ENCODE measurements around the gene RPL10. TPM values are rescaled to one million over a fixed set of nuclear protein-coding genes. Genes with fewer than 3 reads are reported as not detected.

RPL10 gene
- total RNA-seq, 1 experiment from 2014 or later, result 2,110 TPM

DNA sequence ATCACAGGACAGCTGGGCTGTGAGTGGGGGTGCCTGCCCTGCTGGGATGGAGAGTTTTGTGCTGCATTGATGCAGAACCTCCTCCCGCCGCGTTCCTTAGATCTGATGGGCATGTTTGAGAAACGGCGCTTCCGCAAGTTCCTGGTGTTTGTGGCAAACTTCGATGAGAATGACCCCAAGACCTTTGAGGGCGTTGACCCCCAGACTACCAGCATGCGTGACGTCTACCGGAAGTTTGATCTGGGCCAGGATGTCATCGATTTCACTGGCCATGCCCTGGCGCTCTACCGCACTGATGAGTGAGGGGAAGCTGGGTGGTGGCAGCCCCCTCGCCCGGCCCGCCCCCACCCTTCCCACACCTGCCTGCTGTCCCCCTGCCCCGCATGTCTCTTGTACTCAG, 41.7 kb downstream of the RPL10 start:
- WGBS (ENCODE audit: extremely low coverage, insufficient read length, low lambda C conversion rate), result no CpG with 5 or more reads among the region's 18 CpGs
- Histone ChIP-seq H2AK5ac (ENCODE audit: insufficient read length, low read length) (no peak overlapping the region), H3K23me2 (ENCODE audit: insufficient read length, low read depth, low read length, poor library complexity, severe bottlenecking) (peaks cover 10% of the 10 kb centered on the region)

More for the DNA sequence above, 41.7 kb downstream of the RPL10 start:
- Histone ChIP-seq H3K79me2 (ENCODE audit: insufficient read depth, low read length) (peaks cover 2% of the 10 kb centered on the region; the same call in 1 of the 2 replicates), H2AFZ (ENCODE audit: low read length) (no peak overlapping the region), H3K27ac (ENCODE audit: insufficient read length, low read depth, low read length) (no peak overlapping the region), H3K14ac (ENCODE audit: insufficient read depth, low read length) (no peak overlapping the region), H3K4ac (ENCODE audit: low read depth, low read length) (no peak overlapping the region), H2BK5ac (ENCODE audit: insufficient read length, low read length) (no peak overlapping the region), H3K18ac (ENCODE audit: insufficient read length, low read depth, low read length) (no peak overlapping the region), H4K8ac (replicated peaks; ENCODE audit: insufficient read length, low read depth, low read length) (no peak overlapping the region), H2BK120ac (ENCODE audit: low read depth, low read length, poor library complexity, severe bottlenecking) (no peak overlapping the region), H2BK15ac (ENCODE audit: low read depth, low read length) (no peak overlapping the region), H4K5ac (ENCODE audit: insufficient read length, low read depth, low read length) (no peak overlapping the region), H3K9ac (ENCODE audit: extremely low read depth, insufficient read length, low read length) (no peak overlapping the region), H3K4me2 (ENCODE audit: insufficient read depth, insufficient read length, low read length) (no peak overlapping the region), H2BK20ac (ENCODE audit: low read depth, low read length, poor library complexity, severe bottlenecking) (no peak overlapping the region), H3K23ac (ENCODE audit: insufficient read length, low read depth, low read length) (no peak overlapping the region), H3K4me1 (ENCODE audit: insufficient read depth, low read length) (no peaks in the 10 kb centered on the region), H3K79me1 (ENCODE audit: insufficient read depth, low read depth, low read length, poor library complexity, severe bottlenecking) (no peaks in the 10 kb centered on the region), H4K91ac (ENCODE audit: insufficient read length, low read depth, low read length) (no peak overlapping the region), H3K27me3 (ENCODE audit: insufficient read depth, low read length) (no peaks in the 10 kb centered on the region), H3T11ph (ENCODE audit: low read length) (no peak overlapping the region), H4K20me1 (ENCODE audit: control insufficient read depth, insufficient read depth, insufficient read length) (no peaks in the 10 kb centered on the region), H3K9me3 (ENCODE audit: control insufficient read depth, low read depth, low read length) (peaks cover 28% of the 10 kb centered on the region), H3K56ac (ENCODE audit: insufficient read length, low read depth, low read length) (no peak overlapping the region), H2BK12ac (ENCODE audit: insufficient read length, low read depth, low read length) (no peak overlapping the region)
- DNase-seq, result no peak
- Mint-ChIP-seq H3K27me3 (ENCODE audit: low read depth) (no peaks in the 10 kb centered on the region), H3K4me3 (peak overlapping the region in 1 of 2 experiments; percentile 17; a peak in 1 of 5 replicates), H3K9me3 (peaks cover 62 to 80% of the 10 kb centered on the region in 2 experiments), H3K27ac (no peak overlapping the region), H3K4me1 (peaks cover 11 to 15% of the 10 kb centered on the region in 2 experiments), H3K36me3 (ENCODE audit: insufficient read depth in 1 of 3, low read depth in 3 of 3) (peaks cover 23 to 64% (median 58%) of the 10 kb centered on the region in 3 experiments; a peak in 6 of 7 replicates)
- TF ChIP-seq, protein P1, sequence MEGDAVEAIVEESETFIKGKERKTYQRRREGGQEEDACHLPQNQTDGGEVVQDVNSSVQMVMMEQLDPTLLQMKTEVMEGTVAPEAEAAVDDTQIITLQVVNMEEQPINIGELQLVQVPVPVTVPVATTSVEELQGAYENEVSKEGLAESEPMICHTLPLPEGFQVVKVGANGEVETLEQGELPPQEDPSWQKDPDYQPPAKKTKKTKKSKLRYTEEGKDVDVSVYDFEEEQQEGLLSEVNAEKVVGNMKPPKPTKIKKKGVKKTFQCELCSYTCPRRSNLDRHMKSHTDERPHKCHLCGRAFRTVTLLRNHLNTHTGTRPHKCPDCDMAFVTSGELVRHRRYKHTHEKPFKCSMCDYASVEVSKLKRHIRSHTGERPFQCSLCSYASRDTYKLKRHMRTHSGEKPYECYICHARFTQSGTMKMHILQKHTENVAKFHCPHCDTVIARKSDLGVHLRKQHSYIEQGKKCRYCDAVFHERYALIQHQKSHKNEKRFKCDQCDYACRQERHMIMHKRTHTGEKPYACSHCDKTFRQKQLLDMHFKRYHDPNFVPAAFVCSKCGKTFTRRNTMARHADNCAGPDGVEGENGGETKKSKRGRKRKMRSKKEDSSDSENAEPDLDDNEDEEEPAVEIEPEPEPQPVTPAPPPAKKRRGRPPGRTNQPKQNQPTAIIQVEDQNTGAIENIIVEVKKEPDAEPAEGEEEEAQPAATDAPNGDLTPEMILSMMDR (conservative IDR thresholded peaks at IDR 0.05), result no peak
